Esophagus muscularis mucosa (tissue), 4 donors: ENCODE measurements around the gene SH3BP5L. TPM values are rescaled to one million over a fixed set of nuclear protein-coding genes. Genes with fewer than 3 reads are reported as not detected.
"Not testable (repeated sequence)": the region's sequence is repeated elsewhere in the genome, so short reads cannot be mapped to it uniquely, and the experiment has no call there.

ENCODE experiments used
- DNase-seq: peaks from one replicate; pipeline ENCODE4 v3.0.0-alpha.2; 2017; ENCODE audit errors: extremely low spot score
- H3K27ac ChIP-seq, 4 donors: fragments of 200-600 bp; sonication (generic); replicated peaks in 1 of 4; 1 replicate in 3 of 4; 2 replicates in 1 of 4; pipeline ENCODE4 v1.5.1; 2016 to 2019; ENCODE audit warnings: mild to moderate bottlenecking in 1 of 4
- H3K27me3 ChIP-seq, 4 donors: fragments of 200-600 bp; sonication (generic); one replicate each; pipeline versions ENCODE4 v1.5.1 to v1.6.0; 2016 to 2019
- H3K36me3 ChIP-seq, 4 donors: fragments of 200-600 bp; sonication (generic); one replicate each; pipeline ENCODE4 v1.5.1; 2016 to 2019
- H3K4me1 ChIP-seq, 4 donors: fragments of 200-600 bp; sonication (generic); one replicate each; pipeline ENCODE4 v1.5.1; 2016 to 2019
- H3K4me3 ChIP-seq, 4 donors: fragments of 200-600 bp; sonication (generic); 1 replicate in 2 of 4; 2 replicates in 2 of 4; pipeline ENCODE4 v1.5.1; 2016 to 2019; ENCODE audit warnings: mild to moderate bottlenecking in 4 of 4, moderate library complexity in 1 of 4
- H3K9me3 ChIP-seq, 4 donors: fragments of 200-600 bp; sonication (generic); 1 replicate in 3 of 4; 2 replicates in 1 of 4; pipeline ENCODE4 v1.5.1; 2016 to 2019
- EP300 ChIP-seq: sonication (generic); formaldehyde crosslinking; IDR thresholded peaks from one replicate; pipeline ENCODE4 v1.6.1; 2017; ENCODE audit warnings: antibody characterized with exemption
- POLR2A ChIP-seq: fragments of 450-650 bp; IDR thresholded peaks from one replicate; pipeline ENCODE4 v1.6.1; 2017; ENCODE audit warnings: antibody characterized with exemption, moderate library complexity, mild to moderate bottlenecking, low read depth
- POLR2AphosphoS5 ChIP-seq, 2 donors: sonication (generic); formaldehyde crosslinking; IDR thresholded peaks; one replicate each; pipeline ENCODE4 v1.6.1; 2017; ENCODE audit warnings: antibody characterized with exemption in 2 of 2
- WGBS: methylation state at CpG from one replicate; pipeline ENCODE4 v1.1.5; 2018; 5-methylcytosine and 5-hydroxymethylcytosine counted together
- intact Hi-C: fragments of 100-400 bp; cut with DNase I; formaldehyde crosslinking; loops from one replicate; pipeline ENCODE4 v1.15.1; 2023
- total RNA-seq, 4 donors: library from RNA; depleted of rRNA; stranded (reverse); fragments of >200 nt; gene quantifications; one replicate each; pipeline versions ENCODE4 v1.1.0 to v1.2.1, GENCODE V29; 2016
- TF ChIP-seq, protein P1 (sequence below), 3 experiments: fragments of 200-600 bp in 2 of 3; fragments of 450-650 bp in 1 of 3; sonication (generic) in 2 of 3; IDR thresholded peaks; one replicate each; pipeline ENCODE4 v1.5.1; 2017 to 2019; ENCODE audit warnings: antibody characterized with exemption in 3 of 3, mild to moderate bottlenecking in 2 of 3, moderate library complexity in 1 of 3

The SH3BP5L gene
- total RNA-seq, 4 donors from 2014 or later: 19.9 to 36.2 (median 28.3) TPM

- WGBS: 76% methylated on average over 3 of the region's 3 CpGs
- intact Hi-C loops: no loop called here
Measured at GRCh38 chr1:248798791-248799190, 26.9 kb downstream of the SH3BP5L start.

GRCh38 chr1:248794663-248795062 lies 31.1 kb downstream of the SH3BP5L start:
- H3K27ac ChIP-seq, H3K4me3 ChIP-seq, H3K27me3 ChIP-seq, DNase-seq, H3K4me1 ChIP-seq, H3K36me3 ChIP-seq, intact Hi-C loops: not testable (repeated sequence)
- 83% methylated on average over 5 of the region's 5 CpGs for WGBS
- H3K9me3 ChIP-seq: peaks cover 0 to 22% (median 10%) of the 10 kb centered on the region in 4 donors

More at GRCh38 chr1:248798791-248799190, 26.9 kb downstream of the SH3BP5L start:
- TF ChIP-seq EP300 (no peak), POLR2AphosphoS5 (IDR thresholded peaks at IDR 0.05) (no peak), POLR2A (no peak)
- TF ChIP-seq, protein P1, sequence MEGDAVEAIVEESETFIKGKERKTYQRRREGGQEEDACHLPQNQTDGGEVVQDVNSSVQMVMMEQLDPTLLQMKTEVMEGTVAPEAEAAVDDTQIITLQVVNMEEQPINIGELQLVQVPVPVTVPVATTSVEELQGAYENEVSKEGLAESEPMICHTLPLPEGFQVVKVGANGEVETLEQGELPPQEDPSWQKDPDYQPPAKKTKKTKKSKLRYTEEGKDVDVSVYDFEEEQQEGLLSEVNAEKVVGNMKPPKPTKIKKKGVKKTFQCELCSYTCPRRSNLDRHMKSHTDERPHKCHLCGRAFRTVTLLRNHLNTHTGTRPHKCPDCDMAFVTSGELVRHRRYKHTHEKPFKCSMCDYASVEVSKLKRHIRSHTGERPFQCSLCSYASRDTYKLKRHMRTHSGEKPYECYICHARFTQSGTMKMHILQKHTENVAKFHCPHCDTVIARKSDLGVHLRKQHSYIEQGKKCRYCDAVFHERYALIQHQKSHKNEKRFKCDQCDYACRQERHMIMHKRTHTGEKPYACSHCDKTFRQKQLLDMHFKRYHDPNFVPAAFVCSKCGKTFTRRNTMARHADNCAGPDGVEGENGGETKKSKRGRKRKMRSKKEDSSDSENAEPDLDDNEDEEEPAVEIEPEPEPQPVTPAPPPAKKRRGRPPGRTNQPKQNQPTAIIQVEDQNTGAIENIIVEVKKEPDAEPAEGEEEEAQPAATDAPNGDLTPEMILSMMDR (IDR thresholded peaks at IDR 0.05): no peak
- Histone ChIP-seq H3K9me3 (peaks cover 0 to 22% (median 10%) of the 10 kb centered on the region in 4 donors), H3K4me1 (no peaks in the 10 kb centered on the region), H3K27me3 (peaks cover 0 to 6% (median 0%) of the 10 kb centered on the region in 4 donors), H3K27ac (no peak overlapping the region), H3K36me3 (no peaks in the 10 kb centered on the region), H3K4me3 (no peak overlapping the region)
- no peak for DNase-seq

DNA sequence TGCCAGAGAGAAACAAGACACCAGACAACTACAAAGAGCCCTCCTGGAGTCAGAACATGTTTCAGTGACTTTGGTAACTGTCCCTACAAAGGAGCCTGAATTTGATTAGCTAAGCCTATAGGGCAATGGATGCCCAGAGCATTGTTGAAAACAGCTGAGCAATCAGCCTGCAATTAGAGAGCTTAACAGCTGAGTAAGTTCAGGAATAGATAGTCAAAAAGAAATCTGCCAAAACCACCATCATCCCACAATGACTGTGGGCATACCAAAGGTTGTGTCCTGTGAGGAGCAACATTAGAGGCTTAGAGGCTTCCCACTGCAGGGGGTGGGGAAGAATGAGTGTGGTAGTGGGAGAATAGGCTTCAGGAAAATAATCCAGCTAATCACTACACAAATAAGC lies 32.1 kb downstream of the SH3BP5L start:
- Histone ChIP-seq H3K36me3 (no peaks in the 10 kb centered on the region), H3K9me3 (peaks cover 0 to 22% (median 10%) of the 10 kb centered on the region in 4 donors), H3K4me1 (no peaks in the 10 kb centered on the region), H3K27me3 (no peaks in the 10 kb centered on the region), H3K27ac (no peak overlapping the region), H3K4me3 (no peak overlapping the region)
- TF ChIP-seq EP300: no peak
- no peak for DNase-seq
- intact Hi-C loops: no loop called here

- Histone ChIP-seq H3K27ac (no peak overlapping the region), H3K4me1 (no peaks in the 10 kb centered on the region), H3K9me3 (peaks cover 0 to 22% (median 10%) of the 10 kb centered on the region in 4 donors), H3K4me3 (no peak overlapping the region), H3K27me3 (no peaks in the 10 kb centered on the region), H3K36me3 (no peaks in the 10 kb centered on the region)
- intact Hi-C loops: no loop called here
- DNase-seq: peak; percentile 34
- TF ChIP-seq EP300: no peak
- TF ChIP-seq POLR2AphosphoS5 (IDR thresholded peaks at IDR 0.05): no peak
- TF ChIP-seq, protein P1 (IDR thresholded peaks at IDR 0.05): no peak
- no peak for TF ChIP-seq POLR2A
- WGBS: 72% methylated on average over 5 of the region's 5 CpGs
Measured at GRCh38 chr1:248792342-248792741, 33.4 kb downstream of the SH3BP5L start.

- 82% methylated on average over 4 of the region's 4 CpGs for WGBS
- Histone ChIP-seq H3K27me3 (no peaks in the 10 kb centered on the region), H3K4me1 (no peaks in the 10 kb centered on the region), H3K4me3 (no peak overlapping the region), H3K9me3 (peaks cover 0 to 19% (median 10%) of the 10 kb centered on the region in 4 donors), H3K36me3 (no peaks in the 10 kb centered on the region), H3K27ac (no peak overlapping the region)
- TF ChIP-seq POLR2AphosphoS5 (IDR thresholded peaks at IDR 0.05) (no peak), EP300 (no peak), POLR2A (no peak)
- TF ChIP-seq, protein P1 (IDR thresholded peaks at IDR 0.05): no peak
- DNase-seq: peak; percentile 60
- intact Hi-C loops: no loop called here
Measured at GRCh38 chr1:248791010-248791409, 34.7 kb downstream of the SH3BP5L start.

DNA sequence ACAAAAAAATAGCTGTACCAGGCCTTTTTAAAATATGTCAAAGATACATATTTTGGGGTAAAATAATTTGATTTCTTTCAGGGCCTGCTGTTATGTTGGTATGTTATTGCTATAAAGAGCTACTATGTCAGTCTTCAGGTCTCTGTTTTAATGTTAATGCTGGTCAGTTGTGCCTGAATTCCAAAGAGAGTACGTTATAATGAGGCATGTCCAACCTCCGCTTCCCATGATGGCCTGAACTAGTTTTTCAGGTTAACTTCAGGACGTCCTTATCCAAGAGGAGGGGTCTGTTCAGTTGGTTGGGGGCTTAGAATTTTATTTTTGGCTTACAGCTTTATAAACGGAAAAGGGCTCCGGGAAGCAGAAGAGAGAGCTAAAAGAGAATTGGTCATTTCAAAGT lies 35.3 kb downstream of the SH3BP5L start:
- no peak for TF ChIP-seq POLR2AphosphoS5 (IDR thresholded peaks at IDR 0.05)
- TF ChIP-seq, protein P1 (IDR thresholded peaks at IDR 0.05): no peak
- no peak for TF ChIP-seq EP300
- no peak for TF ChIP-seq POLR2A
- peaks cover 0 to 14% (median 9%) of the 10 kb centered on the region in 4 donors for H3K9me3 ChIP-seq
- H3K4me1 ChIP-seq: no peaks in the 10 kb centered on the region
- no peaks in the 10 kb centered on the region for H3K36me3 ChIP-seq
- WGBS: 81% methylated on average over 5 of the region's 5 CpGs
- no peak overlapping the region for H3K4me3 ChIP-seq
- no peaks in the 10 kb centered on the region for H3K27me3 ChIP-seq
- no peak for DNase-seq
- intact Hi-C loops: no loop called here
- no peak overlapping the region for H3K27ac ChIP-seq

DNA sequence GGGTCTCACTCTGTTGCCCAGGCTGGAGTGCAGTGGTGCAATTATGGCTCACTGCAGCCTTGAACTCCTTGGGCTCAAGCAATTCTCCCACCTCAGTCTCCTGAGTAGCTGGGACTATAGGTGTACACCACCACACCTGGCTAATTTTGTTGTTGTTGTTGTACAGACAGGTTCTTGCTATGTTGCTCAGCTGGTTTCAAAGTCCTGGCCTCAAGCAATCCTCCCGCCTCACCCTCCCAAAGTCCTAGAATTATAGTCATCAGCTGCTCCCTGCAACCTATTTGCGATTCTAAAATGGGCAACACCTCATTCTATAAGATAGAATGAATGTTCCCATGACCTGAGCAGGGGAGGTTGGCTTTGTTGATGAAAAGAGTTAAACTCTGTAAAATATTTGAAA lies 36.4 kb downstream of the SH3BP5L start:
- H3K9me3 ChIP-seq, intact Hi-C loops, H3K4me1 ChIP-seq, H3K36me3 ChIP-seq, H3K27me3 ChIP-seq, H3K4me3 ChIP-seq, H3K27ac ChIP-seq: not testable (repeated sequence)
- DNase-seq: peak; percentile 68
- 77% methylated on average over 2 of the region's 2 CpGs for WGBS
